ENCODE data around the gene PLXNA2.

PLXNA2 gene

DNA sequence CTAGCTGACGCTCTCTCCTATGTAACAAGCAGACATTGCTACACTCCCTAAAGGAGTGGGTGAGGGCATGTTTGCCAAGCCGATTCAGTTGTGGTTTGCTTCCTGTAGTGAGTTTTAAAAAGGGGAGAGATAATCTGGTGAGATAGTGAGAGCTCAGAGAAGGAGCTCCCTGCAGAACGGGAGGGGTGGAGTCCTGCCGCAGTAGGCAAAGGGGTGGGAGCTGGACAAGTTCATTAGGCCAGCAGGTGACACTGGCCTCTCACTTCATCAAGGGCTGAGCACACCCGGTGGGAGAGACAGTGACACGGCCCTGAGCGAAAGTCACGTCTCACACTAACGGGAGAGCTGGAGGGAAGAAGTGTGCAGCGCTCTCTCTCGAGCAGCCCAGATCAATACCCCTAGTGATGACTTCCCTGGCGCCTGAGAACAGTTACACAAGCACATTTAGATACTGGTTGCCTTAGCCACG is 189.2 kb downstream of the PLXNA2 start:
- DNase-seq: no peak

DNA sequence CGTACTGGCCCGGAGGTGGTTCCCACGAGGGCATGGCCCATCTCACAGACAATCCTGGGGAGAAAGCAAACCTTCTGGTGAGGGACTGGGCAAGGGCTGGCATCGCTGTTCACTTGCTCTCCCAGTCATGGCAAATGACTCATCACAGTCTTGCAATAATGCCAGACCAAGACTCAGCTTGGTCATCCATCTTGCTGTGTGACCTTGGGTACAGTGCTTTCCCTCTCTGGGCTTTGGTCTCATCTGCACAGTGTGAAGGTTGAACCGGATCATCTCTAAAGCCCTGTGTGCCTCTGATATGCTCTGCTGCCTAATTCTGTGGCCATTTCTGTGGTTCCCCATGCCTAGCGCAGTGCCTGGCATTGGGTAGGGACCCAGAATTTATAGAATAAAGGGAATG is 189.7 kb downstream of the PLXNA2 start:
- DNase-seq: no peak

DNA sequence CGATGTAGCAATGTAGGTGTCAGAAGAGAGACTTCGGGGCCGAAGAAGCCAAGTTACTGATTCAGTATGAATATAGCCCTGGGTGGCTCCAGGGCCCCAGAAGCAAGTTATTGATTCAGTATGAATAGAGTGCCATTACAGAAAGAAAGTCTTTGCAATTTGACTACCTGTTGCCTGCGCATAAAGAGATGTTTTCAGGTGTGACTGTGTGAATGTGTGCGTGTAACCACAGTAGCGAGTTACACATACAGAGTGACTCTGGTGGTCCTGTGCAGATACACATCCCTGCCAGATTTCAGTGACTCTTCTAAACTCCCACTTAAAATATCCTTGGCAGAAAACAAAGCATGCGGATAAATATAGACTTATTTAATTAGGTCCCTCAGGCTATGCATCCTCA is 190.5 kb downstream of the PLXNA2 start:
- DNase-seq: no peak

DNA sequence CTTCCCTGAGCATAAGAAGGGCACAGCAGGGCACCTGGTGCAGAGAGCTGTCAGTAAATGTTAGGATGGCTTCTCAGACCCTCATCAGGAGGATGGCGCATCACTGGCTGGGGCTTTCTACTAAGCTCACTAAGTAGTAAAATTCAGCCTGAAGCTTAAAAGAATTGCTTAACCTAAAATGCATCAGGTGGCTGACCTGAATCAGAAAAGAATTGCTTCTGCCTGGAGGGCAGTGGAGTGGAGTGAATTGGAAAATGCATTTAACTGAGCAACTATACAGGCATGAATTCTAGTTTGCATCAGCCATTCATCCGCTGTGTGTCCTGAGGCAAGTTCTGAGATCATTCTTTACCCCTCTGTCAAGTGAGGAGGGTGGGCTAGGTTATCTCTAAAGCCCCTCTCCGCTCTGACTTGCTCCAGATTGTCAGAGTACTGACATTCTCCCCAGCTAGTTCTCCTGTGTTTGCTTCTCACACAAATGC is 191.2 kb downstream of the PLXNA2 start:
- no peak for DNase-seq

DNA sequence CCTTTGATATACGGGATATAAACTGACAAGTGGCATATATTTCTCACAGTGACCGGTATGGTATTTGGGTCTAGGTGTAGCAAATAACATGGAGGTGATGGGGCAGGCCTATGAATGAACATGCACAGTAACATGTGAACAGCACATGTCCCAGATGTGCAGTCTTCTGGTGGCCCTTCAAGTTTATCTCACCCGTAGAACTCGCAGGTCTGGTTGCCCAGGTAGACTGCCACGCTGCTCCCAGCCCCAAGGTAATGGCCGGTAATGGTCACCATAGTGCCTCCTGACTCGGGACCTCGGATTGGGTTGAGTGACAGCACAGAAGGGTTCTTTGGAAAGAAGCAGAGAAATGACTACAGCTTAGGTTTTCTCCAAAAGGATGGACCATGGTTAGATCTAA is 192.0 kb downstream of the PLXNA2 start:
- no peak for DNase-seq

DNA sequence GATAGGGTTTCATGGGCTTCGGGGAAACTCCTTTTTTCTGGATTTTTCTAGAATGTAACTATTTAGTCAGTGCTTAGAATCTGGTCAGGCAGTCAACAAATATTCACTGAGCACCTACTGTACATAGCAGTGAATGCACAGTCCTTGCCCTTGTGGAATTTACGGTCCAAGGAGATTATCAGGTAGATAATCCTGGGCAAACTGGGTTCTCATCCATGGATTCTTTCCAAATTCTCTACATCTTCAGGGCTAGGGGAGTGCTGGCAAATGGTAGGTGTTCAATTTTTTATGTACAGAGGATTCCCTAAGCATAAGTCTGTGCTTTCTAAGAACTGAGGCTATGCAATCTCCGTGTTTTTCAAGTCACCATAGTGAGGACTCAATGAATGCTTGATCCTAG is 192.5 kb downstream of the PLXNA2 start:
- DNase-seq: no peak

DNA sequence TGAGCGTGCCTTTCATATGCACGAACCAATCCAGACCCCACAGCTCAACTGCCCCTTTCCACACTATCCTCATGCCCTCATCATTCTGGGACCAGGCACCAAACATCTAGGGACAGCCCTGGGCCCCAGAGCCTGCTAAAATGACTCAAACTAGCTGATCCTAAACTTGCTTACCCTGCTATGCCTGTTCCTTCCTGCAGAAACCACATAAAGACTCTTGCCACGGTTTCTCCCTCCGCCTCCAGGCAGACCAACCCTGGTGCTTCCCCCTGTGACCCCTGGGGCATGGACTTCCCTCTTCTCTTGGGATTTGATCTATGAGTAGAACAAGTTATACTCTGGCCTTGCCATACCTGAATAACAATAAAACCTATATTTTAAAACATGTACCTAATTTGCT is 195.3 kb downstream of the PLXNA2 start:
- DNase-seq: no peak

DNA sequence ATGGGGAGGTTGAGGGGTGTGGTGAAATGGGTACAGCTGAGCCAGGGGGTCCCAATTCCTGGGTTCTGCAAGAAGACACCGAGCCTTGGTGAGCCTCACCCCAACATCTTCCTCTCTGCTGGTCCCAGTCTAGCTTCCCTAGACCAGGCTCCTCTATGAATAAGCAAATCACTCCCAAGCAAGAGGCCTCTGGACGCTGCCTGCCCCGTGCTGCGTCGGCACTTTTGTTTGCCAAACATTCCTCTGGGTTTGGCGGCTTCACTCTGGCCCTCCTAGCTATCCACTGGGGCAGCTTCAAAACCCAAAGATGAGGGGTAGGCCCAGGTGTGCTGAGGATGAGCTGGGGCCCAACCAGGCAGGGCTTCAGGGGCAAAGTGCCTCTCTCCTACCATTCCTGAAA is 196.2 kb downstream of the PLXNA2 start:
- no peak for DNase-seq

DNA sequence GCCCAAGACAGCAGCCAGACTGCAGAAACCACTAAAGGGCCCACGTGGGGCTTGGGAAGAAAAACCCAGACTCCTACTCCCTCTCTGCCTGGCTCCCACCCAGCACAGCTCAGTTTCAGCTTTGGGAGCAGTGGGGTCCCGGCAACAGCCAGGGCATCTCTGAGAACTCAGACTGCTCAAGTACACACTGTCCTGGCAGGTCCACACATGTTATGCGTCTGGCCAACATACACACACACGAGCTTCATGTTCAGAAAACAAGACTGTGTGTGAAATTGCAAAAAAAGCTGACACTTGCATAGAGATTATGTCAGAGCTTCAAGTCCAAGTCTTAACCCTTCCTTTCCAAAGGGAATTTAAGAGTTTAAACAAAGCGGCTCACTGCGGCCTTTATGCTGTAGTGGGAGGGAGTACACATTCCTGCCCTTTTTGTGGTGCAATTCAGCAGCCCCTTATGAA is 196.7 kb downstream of the PLXNA2 start:
- no peak for DNase-seq

DNA sequence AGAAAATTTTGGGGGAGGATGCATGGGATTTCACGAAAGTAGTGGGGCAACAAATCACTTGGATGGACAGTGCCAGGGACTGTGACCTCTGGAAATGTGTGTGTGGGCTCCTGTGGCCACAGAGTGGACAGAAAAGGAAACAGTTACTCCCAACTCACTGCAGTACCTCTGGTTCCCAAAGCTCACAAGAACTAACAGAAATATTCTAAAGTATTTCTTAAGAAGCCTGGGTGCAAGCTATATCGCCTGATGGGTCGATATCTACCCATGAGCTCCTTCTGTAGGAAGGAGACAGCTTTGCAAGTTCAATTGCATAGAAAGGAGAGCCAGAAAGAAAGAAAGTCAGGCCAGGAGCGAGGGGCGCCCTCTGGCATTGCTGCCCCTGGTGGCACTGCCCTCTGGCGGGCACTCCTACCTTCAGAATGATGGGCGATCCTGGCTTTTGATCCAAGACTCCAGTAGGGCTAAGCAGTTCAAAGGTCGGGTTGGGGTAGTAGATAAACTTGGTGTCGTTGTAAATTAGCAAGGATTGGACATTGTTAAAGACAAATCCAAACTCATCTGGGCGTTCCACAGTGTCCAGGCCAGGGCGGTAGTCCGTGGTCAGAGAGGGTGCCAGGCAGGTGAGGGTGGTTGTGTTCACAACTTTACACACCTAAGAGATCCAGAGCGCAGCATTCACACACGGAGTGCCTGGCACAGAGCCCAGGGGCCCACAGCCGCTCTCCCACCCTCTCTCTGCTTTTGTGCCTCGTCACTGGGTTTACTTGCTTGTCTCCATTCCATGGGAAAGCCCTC is 198.5 kb downstream of the PLXNA2 start:
- DNase-seq: no peak

DNA sequence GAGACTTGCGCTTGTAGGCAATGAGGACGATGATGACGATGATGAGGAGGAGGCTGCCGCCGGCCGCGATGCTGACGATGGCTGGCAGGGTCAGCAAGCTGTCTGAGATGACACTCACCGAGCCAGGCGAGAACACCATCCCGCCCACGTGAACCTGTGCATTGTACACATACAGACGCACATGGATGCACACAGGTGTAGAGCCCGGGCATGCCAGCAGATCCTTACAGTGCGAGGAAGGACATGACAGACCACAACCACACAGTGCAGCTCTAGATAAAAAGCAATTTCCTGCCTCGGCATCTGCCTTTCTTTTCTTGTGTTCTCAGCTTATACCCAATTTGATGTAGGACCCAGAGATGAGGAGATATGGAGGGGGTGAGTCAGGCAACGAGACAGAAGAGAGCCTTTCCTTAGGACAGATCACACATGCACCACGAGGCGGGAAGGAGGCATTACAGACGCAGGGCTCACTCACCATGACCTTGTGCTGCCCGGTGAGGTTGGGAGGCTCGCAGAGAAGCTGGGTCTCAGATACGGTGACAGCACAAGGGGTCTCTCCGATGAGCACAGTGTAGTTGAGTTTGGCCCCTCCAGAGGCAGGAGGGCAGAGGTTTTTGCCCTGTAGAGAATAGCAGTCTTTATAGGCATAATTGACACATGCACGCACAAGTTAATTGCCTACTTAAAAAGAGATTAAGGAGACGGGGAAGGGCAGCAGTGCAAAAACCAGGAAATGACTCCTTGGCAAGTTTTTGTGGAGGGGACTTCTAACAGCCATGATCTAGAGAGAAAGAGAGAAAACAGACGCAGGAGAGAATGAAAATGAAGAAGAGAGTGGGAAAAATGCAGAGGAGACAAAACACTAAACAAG is 199.4 kb downstream of the PLXNA2 start:
- no peak for DNase-seq

DNA sequence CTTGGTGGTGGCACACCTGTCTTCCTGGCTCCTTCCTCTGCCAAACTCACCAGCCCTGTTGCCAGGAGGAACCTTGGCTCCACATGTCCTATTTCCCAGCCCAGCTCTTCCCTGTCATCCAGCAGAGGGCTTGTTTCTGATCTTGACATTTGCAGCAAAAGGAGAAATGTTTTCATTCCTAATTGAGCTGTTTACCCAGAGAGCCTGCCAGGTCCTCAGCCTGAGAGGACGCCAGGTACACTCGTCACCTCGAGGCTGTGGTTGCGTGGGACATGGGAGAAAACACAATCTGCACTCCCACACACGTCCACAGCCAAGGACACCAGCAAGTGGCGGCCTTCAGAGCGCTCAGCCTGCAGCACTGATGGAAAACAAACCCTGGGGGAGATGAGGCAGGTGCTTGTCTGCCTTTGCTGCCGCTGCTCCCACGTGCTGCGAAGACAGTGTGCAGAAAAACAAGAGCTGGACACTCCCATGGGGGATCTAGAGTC is 200.4 kb downstream of the PLXNA2 start:
- no peak for DNase-seq

DNA sequence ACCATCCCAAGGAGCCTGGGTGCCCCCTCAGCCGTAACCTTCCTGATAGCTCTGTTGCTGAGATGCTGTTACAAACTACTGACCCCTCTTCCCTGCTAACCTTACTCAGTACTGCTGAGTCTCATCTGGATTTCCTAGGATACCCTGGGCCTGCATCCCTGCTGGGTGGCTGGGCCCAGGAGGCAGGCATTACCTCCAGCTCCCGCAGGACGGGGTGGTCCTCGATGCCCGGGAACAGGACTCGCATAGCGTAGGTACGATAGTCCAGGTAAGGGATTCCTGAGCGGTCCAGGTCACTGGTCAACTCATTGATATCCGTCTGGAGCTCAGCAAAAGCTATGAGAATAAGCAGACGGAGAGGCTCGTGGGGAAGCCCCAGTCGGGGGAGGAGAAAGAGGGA is 201.3 kb downstream of the PLXNA2 start:
- no peak for DNase-seq

DNA sequence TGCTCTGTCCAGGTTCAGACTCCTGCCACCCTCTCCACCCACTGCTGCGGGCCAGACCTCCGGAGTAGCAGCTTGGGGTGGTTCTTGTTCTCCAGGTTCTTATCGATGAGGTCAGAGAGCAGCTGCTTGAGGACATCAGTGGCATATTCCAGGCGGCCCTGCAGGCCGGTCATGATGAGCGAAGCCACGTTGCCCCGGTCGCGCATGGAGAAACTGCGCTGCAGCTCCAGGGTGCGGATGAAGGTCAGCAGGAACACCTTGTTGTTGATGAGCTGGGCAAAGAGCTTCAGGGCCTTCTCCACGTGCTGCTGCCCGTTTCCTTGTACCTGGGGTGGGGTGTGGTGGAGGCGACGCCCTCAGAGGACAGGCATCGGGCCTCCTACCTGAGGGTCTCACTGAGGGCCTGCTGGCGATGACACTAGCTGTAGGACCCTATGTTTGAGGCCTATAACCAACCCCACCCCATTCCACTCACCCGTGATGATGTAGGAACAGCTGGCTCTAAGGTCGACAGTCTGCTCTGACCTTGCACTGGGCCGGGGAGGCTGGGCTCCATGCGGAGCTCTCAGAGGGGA is 202.1 kb downstream of the PLXNA2 start:
- DNase-seq: no peak

DNA sequence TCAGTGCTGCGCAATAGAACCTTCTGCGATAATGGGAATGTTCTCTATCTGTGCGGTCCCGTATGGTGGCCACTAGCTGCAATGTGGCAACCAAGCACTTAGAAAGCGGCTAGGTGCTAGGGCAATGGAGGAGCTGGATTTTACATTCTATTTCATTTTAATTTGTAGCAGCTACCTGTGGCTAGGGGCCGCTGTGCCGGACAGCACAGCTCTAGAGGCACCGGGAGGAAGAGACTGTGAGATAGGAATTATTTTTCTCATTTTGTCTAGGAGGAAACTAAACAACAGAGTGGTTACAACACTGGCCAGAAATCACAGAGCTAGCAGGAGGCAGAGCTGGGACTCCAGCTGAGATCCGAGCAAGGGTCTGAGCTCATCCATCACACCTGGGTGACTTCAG is 202.7 kb downstream of the PLXNA2 start:
- no peak for DNase-seq

DNA sequence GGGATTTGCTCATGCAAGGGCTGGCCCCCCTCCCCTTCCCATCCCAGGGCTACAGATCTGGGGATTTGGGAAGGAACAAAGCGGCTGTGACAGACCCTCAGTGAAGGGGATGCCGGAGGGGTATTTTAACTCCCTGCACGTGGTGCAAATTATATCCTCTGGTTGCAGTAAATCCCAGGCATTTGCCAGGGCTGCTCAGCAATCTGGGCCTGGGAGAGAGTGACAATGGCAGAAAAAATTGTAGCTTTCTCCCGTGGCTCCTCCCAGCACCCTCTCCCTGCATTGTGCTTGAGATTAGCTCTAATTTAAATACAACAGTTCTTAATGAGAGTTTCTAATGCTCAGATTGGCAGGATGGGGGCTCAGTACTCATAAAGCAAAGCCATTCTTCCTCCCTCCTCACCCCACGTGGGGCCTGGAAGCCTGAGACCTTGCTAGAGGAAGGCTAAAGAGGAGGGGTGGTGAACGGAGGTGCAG is 203.3 kb downstream of the PLXNA2 start:
- no peak for DNase-seq

DNA sequence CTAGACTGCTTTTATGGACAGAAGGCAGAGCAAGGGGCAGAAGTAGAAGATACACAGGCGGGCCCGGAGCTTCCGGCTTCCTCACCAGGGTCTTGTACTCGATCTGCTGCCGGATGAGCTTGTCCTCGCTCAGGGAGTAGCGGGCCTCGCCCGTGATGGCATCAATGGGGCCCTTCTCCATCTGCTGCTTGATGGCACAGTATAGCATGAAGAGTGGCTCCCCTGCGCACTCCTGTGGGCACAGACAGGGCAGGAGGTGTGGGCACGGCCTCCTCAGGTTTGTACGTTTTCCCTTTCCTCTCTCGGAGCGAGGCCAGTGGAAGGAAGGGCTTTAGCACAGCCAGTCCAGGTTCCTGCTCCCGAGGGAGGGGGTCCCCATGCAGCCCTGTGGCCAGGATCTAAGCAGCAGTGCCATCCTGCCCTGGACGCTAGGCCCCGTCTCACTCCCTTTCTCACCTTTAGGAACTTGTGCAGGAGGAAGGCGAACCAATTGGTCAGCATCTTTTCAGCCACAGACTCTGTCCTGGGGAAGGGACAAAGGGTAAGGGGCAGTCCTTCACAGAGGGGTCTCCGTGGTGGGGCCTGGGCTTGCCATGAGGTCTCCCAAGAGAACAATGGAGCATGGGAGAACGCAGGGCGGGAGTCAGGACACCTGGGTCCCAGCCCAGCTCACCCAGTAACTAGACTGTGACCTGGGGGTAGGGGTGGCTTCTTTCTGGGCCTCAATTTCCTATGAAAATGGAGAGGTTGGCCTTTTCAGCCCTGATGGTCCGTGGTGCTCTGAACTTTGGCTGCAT is 204.4 kb downstream of the PLXNA2 start:
- DNase-seq: no peak

DNA sequence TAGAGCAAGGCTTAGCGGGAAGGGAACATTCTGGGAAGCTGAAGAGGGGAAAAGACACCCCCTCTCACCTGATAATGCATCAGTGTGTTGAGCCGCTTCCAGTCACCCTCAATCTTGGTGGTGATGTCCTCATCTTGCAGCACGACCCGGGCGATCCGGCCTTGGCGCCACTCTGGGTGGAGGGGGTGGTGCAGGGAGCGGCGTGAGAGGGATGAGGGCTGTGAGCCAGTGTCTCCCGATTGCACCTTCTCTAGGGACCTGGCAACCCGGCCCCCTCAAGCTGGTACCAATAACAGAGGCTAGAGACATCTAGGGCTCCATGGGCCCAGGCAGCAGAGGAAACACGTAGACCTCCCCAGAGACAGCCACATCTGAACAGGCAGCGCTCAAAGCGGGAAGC is 205.9 kb downstream of the PLXNA2 start:
- no peak for DNase-seq

DNA sequence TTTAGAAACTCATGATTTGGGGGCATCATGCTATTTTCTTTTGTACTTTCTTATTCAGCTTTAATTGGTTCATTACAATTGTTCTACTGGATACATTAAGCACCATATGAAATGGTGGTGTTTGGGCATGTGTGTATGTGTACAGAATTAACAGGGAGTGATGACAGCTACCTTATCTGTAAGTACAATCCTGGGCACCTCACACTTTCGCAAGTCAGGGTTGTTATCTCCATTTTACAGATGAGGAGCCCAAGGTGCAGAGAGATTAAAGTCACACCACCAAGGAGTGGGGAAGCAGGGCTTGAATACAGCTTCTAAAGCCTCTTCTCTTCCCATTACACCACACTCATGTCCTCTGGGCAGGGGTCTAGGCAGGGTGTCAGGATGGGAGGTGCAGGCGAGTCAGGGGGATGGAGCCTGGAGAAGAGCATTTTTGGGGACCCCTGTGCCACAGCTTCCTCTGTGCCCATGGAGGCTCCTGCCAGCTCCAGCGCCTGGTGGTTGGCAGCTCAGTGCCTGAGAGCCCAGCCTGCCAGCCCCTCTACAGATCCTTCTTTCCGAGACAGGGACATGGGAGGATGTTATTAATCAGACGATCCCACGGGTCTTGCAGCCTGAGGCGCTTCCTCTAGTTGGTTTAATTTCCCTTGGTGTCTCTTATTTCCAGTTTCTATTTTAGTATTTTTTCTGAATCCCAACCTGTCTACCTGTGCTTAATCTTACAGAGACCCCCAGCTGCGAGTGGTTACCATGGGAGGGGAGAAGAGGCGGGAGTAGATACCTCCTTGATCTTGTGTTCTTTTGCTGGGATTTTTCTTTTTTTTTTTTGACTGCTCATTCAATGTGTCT is 207.0 kb downstream of the PLXNA2 start:
- no peak for DNase-seq

DNA sequence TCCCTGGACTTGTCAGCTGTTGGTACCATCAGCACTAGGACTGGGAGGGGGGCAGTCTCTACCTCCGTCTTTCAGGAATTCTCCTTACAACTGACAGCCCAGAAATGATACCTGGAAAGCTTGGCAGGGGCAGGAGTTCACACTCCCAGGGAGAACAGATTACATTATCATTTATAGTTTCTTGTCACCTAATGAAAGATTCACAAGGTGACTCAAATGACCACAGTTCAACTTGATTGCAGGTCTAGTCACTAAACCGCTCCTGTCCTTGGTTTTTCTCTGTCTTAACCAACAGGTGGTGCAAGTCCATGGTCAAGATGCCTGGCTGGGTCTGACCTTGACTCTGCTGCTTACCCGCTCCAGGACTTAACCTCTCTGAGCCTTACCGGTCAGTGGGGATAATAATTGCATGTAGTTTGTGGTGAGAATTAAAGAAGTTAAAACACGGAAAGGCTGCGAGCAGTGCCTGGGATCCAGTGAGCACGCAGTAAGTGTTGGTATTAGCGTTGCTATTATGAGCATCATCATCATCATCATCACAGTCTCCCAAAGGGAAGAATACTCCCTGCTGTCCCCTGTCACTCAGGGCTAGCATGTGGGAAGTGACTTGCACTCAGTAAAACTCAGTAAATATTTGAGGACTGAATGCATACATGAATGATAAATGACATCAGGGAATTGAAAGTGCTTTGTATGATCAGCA is 207.9 kb downstream of the PLXNA2 start:
- DNase-seq: no peak

DNA sequence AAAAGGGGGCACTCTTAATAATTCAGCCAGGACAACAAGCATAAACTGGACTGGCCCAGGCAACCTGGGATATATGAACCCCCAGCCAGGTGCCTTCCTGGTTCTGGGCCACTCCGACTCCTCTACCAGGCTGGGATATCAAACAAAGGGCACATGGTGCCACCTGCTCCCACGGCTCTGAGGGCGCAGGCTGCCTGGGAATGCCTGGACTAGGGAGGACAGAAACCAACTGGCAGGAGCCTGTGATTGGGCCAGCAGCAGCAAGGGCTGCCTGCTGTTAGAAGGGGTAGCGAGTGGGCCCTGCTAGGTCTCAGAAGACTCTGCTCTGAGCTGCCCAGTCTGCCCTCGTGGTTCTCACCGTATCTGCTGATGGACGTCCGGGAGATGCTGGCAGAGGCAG is 210.0 kb downstream of the PLXNA2 start:
- DNase-seq: no peak
